Erythroblast (primary cell): ENCODE results near the gene RNASE4.

Experiments
- GATA1 ChIP-seq: IDR thresholded peaks from 2 replicates; pipeline ENCODE4 v1.6.1; 2011; ENCODE audit warnings: low read depth, mild to moderate bottlenecking, control low read depth, low read length, moderate library complexity
- POLR2A ChIP-seq: IDR thresholded peaks from 2 replicates; pipeline ENCODE4 v1.6.1; 2011; ENCODE audit warnings: mild to moderate bottlenecking, low read length

DNA sequence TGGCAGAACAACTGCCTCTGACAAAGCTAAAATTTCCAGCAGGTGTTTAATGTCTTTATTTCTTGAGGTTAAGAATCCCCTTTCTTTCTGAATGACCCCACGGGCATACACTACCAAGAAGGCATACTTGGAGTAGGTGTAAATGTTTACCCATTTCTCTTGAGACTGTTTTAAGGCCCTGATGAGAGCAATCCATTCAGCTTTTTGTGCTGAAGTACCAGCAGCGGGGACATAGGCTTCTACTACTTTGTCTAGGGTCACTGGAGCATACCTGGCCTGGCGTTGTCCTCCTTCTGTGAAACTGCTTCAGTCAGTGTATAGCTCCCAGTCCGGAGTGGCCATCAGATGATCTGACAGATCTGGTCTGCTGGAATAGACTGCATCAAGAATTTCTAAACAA is 26.9 kb downstream of the RNASE4 start:
- no peak for TF ChIP-seq POLR2A
- no peak for TF ChIP-seq GATA1
